AG04450 (cell line): ENCODE measurements around the gene TTLL7. TPM values are rescaled to one million over a fixed set of nuclear protein-coding genes. Genes with fewer than 3 reads are reported as not detected.

Experiments
- CTCF ChIA-PET: fragments of 300-600, 350-600 bp; formaldehyde crosslinking; extraction: SDS; loops from one replicate; lab custom pipeline; 2022; ENCODE audit warnings: antibody characterized with exemption, inconsistent platforms; lab: Charles Lee
- POLR2A ChIA-PET: fragments of 350-600 bp; formaldehyde crosslinking; extraction: SDS; loops from one replicate; lab custom pipeline; 2021; ENCODE audit warnings: antibody characterized with exemption, inconsistent platforms; lab: Yijun Ruan, JAX
- DNase-seq: peaks from one replicate; pipeline ENCODE4 v3.0.0-alpha.2; 2011; ENCODE audit warnings: low read depth, low spot score
- H3K27ac ChIP-seq: one replicate; pipeline ENCODE4 v1.5.1; 2012; ENCODE audit warnings: low read depth, low read length, control low read depth
- H3K27me3 ChIP-seq: one replicate; pipeline ENCODE4 v1.6.0; 2012; ENCODE audit warnings: low read length; ENCODE audit not compliant: control insufficient read depth, insufficient read depth
- H3K4me3 ChIP-seq: 2 replicates; pipeline ENCODE4 v1.5.1; 2011; ENCODE audit warnings: mild to moderate bottlenecking, low read depth, low read length, control low read depth
- H3K9me3 ChIP-seq: 2 replicates; pipeline ENCODE4 v1.5.1; 2012; ENCODE audit warnings: low read length; ENCODE audit not compliant: control insufficient read depth, insufficient read depth
- CTCF ChIP-seq: IDR thresholded peaks from 2 replicates; pipeline ENCODE4 v1.5.1; 2011; ENCODE audit warnings: low read depth, low read length, control low read depth, inconsistent platforms
- polyA plus RNA-seq: library from polyadenylated mRNA; depleted of rRNA; stranded (reverse); fragments of >200 nt; gene quantifications from 2 replicates; pipeline ENCODE4 v1.2.3, GENCODE V29; 2011

Gene TTLL7
- polyA plus RNA-seq, 1 experiment, result 17.9 TPM

DNA sequence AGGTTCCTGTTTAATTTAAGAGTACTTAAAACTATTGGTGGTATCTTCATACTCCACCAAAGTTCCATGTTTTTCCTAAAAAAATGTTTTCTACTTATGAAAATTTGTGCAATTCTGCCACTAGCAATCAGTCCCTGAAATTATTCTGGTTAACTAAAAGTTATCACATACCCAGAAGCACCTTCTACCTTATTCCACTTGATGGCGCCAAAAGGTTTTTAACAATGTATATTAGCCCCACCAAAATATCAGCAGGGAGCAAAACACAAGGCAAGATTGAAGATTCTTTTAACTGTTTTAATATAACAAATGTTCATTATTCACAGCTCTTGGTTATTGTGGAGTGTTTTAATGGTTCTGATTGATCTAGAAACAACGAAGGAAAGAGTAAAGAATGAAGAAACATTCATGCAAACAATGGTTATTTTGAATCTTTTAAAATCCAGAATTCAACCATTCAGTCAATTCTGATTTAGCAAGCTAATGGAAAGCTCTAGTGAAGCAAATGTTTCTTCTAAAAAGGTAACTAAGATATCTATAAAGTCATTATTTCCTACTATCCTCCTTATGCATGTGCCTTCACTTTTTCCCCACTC lies 67.2 kb downstream of the TTLL7 start:
- CTCF ChIA-PET, result interaction anchor here (0.6 to 7.3 kb wide), 28 partner anchors 8 to 841 kb away, joined by 3 to 123 read pairs (median 4); no protein-coding TSS in a partner anchor
- no peaks in the 10 kb centered on the region for H3K9me3 ChIP-seq
- no peak overlapping the region for H3K4me3 ChIP-seq
- peak; percentile 82 for TF ChIP-seq CTCF
- H3K27ac ChIP-seq, result no peak overlapping the region
- POLR2A ChIA-PET, result no interaction called here
- no peaks in the 10 kb centered on the region for H3K27me3 ChIP-seq
- DNase-seq, result no peak

GRCh38 chr1:83929184-83929583 lies 69.7 kb downstream of the TTLL7 start:
- Histone ChIP-seq H3K27me3 (no peaks in the 10 kb centered on the region), H3K27ac (no peak overlapping the region), H3K9me3 (no peaks in the 10 kb centered on the region), H3K4me3 (no peak overlapping the region)
- ChIA-PET CTCF (interaction anchor here (0.9 to 7.3 kb wide), 4 partner anchors 11 to 215 kb away, joined by 3 to 123 read pairs (median 4); partner anchors contain the start of gene PRKACB), POLR2A (no interaction called here)
- DNase-seq, result peak; percentile 13
- no peak for TF ChIP-seq CTCF

- CTCF ChIA-PET, result interaction anchor here (1.0 to 7.3 kb wide), 2 partner anchors 193 to 505 kb away, joined by 5 to 123 read pairs; no protein-coding TSS in a partner anchor
- H3K27ac ChIP-seq, result no peak overlapping the region
- H3K4me3 ChIP-seq, result no peak overlapping the region
- no peaks in the 10 kb centered on the region for H3K9me3 ChIP-seq
- H3K27me3 ChIP-seq, result no peaks in the 10 kb centered on the region
- POLR2A ChIA-PET, result interaction anchor here (0.6 kb wide), 1 partner anchor 505 kb away, joined by 4 read pairs; no protein-coding TSS in a partner anchor
- TF ChIP-seq CTCF, result no peak
- DNase-seq, result no peak
These were observed 70.5 kb downstream of the TTLL7 start for GRCh38 chr1:83928396-83928795.

DNA sequence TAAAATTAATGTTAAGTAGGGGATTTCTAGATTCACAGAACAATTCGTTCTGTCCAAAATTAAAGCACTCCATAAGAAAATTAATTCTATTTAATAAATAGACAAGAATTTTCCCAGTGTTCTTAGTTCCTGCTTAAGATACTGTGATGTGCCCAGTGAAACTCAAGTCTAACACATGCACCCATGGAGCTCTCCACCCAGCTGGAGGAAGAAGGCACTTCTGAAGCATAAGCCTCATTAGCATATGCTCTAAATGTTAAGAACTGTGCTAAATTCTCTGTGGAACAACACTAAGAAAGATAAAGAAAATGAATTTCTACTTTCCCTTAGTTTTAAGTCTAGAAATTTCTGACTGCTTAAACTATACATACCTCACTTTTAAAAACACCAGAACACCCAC lies 71.2 kb downstream of the TTLL7 start:
- ChIA-PET CTCF (interaction anchor here (1.0 to 7.3 kb wide), 3 partner anchors 194 to 507 kb away, joined by 3 to 123 read pairs (median 5); no protein-coding TSS in a partner anchor), POLR2A (no interaction called here)
- H3K9me3 ChIP-seq, result no peaks in the 10 kb centered on the region
- H3K4me3 ChIP-seq, result no peak overlapping the region
- DNase-seq, result no peak
- no peak for TF ChIP-seq CTCF
- no peak overlapping the region for H3K27ac ChIP-seq
- H3K27me3 ChIP-seq, result no peaks in the 10 kb centered on the region

DNA sequence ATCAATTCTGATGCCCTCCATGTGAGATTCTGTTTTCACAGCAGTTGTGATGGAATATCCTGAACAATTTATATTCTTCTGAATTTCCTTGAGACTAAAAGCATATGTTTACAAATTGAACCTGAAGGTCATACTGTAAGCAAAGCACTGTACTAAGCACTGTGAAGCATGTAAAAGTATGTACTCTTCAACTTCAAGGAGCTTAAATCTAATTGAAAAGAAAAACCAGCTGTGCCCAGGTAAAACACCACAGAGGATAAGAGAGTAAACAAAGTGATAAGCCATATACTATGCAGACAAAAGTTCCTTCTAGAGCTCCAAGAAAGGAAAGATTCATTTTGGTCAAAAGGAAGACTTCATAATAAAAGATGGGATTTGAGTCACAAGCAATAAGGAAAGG lies 71.9 kb downstream of the TTLL7 start:
- DNase-seq, result no peak
- ChIA-PET POLR2A (no interaction called here), CTCF (interaction anchor here (1.2 to 7.3 kb wide), 3 partner anchors 194 to 508 kb away, joined by 3 to 123 read pairs (median 3); no protein-coding TSS in a partner anchor)
- H3K9me3 ChIP-seq, result no peaks in the 10 kb centered on the region
- H3K27me3 ChIP-seq, result no peaks in the 10 kb centered on the region
- no peak for TF ChIP-seq CTCF
- no peak overlapping the region for H3K27ac ChIP-seq
- H3K4me3 ChIP-seq, result no peak overlapping the region
